Upper lobe of left lung (tissue), 4 donors: ENCODE measurements around the gene PTK6.

Experiments
- POLR2A ChIP-seq, 4 donors: fragments of 450-650 bp; IDR thresholded peaks; one replicate each; pipeline ENCODE4 v1.5.1; 2016 to 2017; ENCODE audit warnings: antibody characterized with exemption in 4 of 4, mild to moderate bottlenecking in 2 of 4
- POLR2AphosphoS5 ChIP-seq, 2 donors: sonication (generic); formaldehyde crosslinking; IDR thresholded peaks; one replicate each; pipeline ENCODE4 v1.5.1; 2017; ENCODE audit warnings: antibody characterized with exemption in 2 of 2
- TF ChIP-seq, protein P1 (sequence below), 6 experiments: fragments of 450-650 bp in 4 of 6; fragments of 200-600 bp in 2 of 6; sonication (generic) in 2 of 6; IDR thresholded peaks; one replicate each; pipeline ENCODE4 v1.5.1; 2016 to 2019; ENCODE audit warnings: antibody characterized with exemption in 6 of 6

DNA sequence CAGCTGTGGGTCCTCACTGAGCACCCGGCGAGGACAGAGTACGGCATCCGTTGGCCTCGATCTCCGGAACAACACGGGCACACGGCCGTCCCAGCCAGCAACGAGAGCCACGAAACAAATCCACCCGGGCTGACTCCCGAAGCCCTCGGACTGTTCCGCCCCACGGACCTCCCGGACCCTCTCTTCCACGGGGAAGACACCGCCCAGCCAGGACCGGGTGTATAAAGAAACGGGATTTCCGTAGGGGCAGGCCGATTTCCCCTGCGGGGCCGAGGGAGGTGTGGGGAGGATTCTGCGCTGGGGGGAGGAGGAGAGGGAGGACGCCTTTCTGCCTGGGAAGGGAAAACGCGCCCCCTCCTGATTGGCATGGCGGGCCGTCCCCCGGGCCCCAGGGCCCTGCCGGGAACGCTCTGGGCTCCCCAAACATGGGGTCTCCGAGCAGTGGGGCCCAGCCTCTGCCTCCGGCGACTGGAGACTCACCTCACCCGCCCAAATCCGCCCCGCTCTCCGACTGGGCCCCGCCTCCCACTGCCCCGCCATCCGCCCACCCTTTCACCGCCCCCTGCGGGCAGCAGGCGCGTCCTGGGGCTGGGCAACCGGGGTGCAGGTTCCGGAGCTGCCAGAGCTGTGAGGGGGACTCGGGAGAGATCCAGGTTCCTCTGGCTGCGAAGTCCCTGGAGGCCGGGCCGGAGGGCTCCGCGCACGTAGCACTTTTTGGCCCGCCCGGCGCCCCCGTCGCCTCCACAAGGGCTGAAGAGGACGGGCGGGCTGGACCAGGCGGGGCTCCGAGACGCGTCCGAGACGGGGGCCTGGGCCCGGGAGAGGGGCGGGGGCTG, 17.3 kb downstream of the PTK6 start:
- TF ChIP-seq POLR2A (IDR thresholded peaks at IDR 0.05) (no peak), POLR2AphosphoS5 (IDR thresholded peaks at IDR 0.05) (no peak)
- TF ChIP-seq, protein P1, sequence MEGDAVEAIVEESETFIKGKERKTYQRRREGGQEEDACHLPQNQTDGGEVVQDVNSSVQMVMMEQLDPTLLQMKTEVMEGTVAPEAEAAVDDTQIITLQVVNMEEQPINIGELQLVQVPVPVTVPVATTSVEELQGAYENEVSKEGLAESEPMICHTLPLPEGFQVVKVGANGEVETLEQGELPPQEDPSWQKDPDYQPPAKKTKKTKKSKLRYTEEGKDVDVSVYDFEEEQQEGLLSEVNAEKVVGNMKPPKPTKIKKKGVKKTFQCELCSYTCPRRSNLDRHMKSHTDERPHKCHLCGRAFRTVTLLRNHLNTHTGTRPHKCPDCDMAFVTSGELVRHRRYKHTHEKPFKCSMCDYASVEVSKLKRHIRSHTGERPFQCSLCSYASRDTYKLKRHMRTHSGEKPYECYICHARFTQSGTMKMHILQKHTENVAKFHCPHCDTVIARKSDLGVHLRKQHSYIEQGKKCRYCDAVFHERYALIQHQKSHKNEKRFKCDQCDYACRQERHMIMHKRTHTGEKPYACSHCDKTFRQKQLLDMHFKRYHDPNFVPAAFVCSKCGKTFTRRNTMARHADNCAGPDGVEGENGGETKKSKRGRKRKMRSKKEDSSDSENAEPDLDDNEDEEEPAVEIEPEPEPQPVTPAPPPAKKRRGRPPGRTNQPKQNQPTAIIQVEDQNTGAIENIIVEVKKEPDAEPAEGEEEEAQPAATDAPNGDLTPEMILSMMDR (IDR thresholded peaks at IDR 0.05) = peak in 4 of 6 experiments; percentile 8 to 30 (median 20)
